ENCODE data around the gene EHMT2.

DNA sequence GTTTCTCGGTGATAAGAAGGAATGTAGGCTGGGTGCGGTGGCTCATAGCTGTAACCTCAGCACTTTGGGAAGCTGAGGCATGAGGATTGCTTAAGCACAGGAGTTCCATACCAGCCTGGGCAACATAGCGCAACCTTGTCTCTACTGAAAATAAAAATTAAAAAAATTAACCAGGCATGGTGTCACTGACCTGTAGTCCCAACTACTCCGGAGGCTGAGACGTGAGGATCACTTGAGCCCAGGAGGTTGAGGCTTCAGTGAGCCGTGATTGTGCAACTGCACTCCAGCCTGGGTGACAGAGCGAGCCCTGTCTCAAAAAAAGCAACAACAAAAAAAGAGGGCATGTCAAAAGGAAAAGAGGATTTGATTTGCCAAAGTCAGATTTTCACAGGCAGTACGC lies 38.8 kb downstream of the EHMT2 start:
- TF ChIP-seq, protein P1, sequence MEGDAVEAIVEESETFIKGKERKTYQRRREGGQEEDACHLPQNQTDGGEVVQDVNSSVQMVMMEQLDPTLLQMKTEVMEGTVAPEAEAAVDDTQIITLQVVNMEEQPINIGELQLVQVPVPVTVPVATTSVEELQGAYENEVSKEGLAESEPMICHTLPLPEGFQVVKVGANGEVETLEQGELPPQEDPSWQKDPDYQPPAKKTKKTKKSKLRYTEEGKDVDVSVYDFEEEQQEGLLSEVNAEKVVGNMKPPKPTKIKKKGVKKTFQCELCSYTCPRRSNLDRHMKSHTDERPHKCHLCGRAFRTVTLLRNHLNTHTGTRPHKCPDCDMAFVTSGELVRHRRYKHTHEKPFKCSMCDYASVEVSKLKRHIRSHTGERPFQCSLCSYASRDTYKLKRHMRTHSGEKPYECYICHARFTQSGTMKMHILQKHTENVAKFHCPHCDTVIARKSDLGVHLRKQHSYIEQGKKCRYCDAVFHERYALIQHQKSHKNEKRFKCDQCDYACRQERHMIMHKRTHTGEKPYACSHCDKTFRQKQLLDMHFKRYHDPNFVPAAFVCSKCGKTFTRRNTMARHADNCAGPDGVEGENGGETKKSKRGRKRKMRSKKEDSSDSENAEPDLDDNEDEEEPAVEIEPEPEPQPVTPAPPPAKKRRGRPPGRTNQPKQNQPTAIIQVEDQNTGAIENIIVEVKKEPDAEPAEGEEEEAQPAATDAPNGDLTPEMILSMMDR (IDR thresholded peaks at IDR 0.05) = no peak
- no peak for TF ChIP-seq POLR2A (IDR thresholded peaks at IDR 0.05)
